Ureter (tissue), 1 donor: ENCODE results near the gene CALN1. TPM values are rescaled to one million over a fixed set of nuclear protein-coding genes. Genes with fewer than 3 reads are reported as not detected.
"Not testable (repeated sequence)": the region's sequence is repeated elsewhere in the genome, so short reads cannot be mapped to it uniquely, and the experiment has no call there.

ENCODE experiments used
- DNase-seq: peaks from one replicate; pipeline ENCODE4 v3.0.0-alpha.2; 2020; ENCODE audit warnings: low spot score
- total RNA-seq: library from RNA; stranded (reverse); gene quantifications from one replicate; pipeline ENCODE4 v1.2.4, GENCODE V29; 2023
- donor health status: DM: yes; HTN: yes; CAD: no.

The CALN1 gene
- total RNA-seq, 1 donor from 2014 or later = not detected

- DNase-seq = no peak
Observed at GRCh38 chr7:72267291-72267800, 144.8 kb downstream of the CALN1 start.

GRCh38 chr7:72266771-72267170 lies 145.4 kb downstream of the CALN1 start:
- DNase-seq = no peak

GRCh38 chr7:72265071-72265904 lies 146.8 kb downstream of the CALN1 start:
- no peak for DNase-seq

- no peak for DNase-seq
Observed at GRCh38 chr7:72260406-72260805, 151.7 kb downstream of the CALN1 start.

GRCh38 chr7:72258074-72258473 lies 154.1 kb downstream of the CALN1 start:
- no peak for DNase-seq

GRCh38 chr7:72254455-72254854 lies 157.7 kb downstream of the CALN1 start:
- DNase-seq = no peak

GRCh38 chr7:72249106-72249505 lies 163.0 kb downstream of the CALN1 start:
- DNase-seq = no peak

GRCh38 chr7:72244826-72245398 lies 167.2 kb downstream of the CALN1 start:
- DNase-seq = no peak

- no peak for DNase-seq
Observed at GRCh38 chr7:72243329-72243728, 168.8 kb downstream of the CALN1 start.

GRCh38 chr7:72235351-72235750 lies 176.8 kb downstream of the CALN1 start:
- DNase-seq = no peak

GRCh38 chr7:72234086-72234485 lies 178.1 kb downstream of the CALN1 start:
- no peak for DNase-seq

GRCh38 chr7:72230281-72230680 lies 181.9 kb downstream of the CALN1 start:
- DNase-seq = no peak

- no peak for DNase-seq
Observed at GRCh38 chr7:72223351-72223750, 188.8 kb downstream of the CALN1 start.

GRCh38 chr7:72222136-72222535 lies 190.0 kb downstream of the CALN1 start:
- no peak for DNase-seq

- DNase-seq = no peak
Observed at GRCh38 chr7:72219500-72219899, 192.6 kb downstream of the CALN1 start.

- no peak for DNase-seq
Observed at GRCh38 chr7:72217151-72217550, 195.0 kb downstream of the CALN1 start.

- DNase-seq = no peak
Observed at GRCh38 chr7:72213769-72214168, 198.4 kb downstream of the CALN1 start.

GRCh38 chr7:72213081-72213480 lies 199.1 kb downstream of the CALN1 start:
- no peak for DNase-seq

- no peak for DNase-seq
Observed at GRCh38 chr7:72211175-72211574, 201.0 kb downstream of the CALN1 start.

- not testable (repeated sequence) for DNase-seq
Observed at GRCh38 chr7:72209006-72209405, 203.1 kb downstream of the CALN1 start.

- no peak for DNase-seq
Observed at GRCh38 chr7:72196176-72196575, 216.0 kb downstream of the CALN1 start.

- no peak for DNase-seq
Observed at GRCh38 chr7:72190919-72191318, 221.2 kb downstream of the CALN1 start.

- no peak for DNase-seq
Observed at GRCh38 chr7:72190146-72190545, 222.0 kb downstream of the CALN1 start.
